IMR-90 (cell line): ENCODE data around the gene CADM4. TPM values are rescaled to one million over a fixed set of nuclear protein-coding genes. Genes with fewer than 3 reads are reported as not detected.

Source experiments
- ATAC-seq: fragments of 200-7000 bp; cut with Tn5 transposase; 2 replicates; pipeline ENCODE4 v1.9.1; 2020; ENCODE audit warnings: low read depth, mild to moderate bottlenecking, moderate library complexity
- BruUV-seq: library from RNA; stranded (reverse); fragments of 400-500 nt; replicated peaks from 2 replicates; lab custom pipeline; 2021; lab: Mats Ljungman, UMichigan
- CTCF ChIA-PET: fragments of 300-600 bp; formaldehyde crosslinking; extraction: SDS; loops from one replicate; lab custom pipeline; 2021; ENCODE audit warnings: antibody characterized with exemption; lab: Yijun Ruan, JAX
- POLR2A ChIA-PET: fragments of 300-600 bp; sonication (Branson Sonifier 250); formaldehyde crosslinking; loops from one replicate; lab custom pipeline; 2022; ENCODE audit warnings: antibody characterized with exemption; ENCODE audit not compliant: unreplicated experiment; lab: Charles Lee
- DNase-seq: peaks from one replicate; pipeline ENCODE4 v3.0.0; 2013
- H2AFZ ChIP-seq: replicated peaks from 2 replicates; pipeline ENCODE3; 2013; ENCODE audit warnings: low read length, mild to moderate bottlenecking; ENCODE audit not compliant: poor library complexity
- H2AK5ac ChIP-seq: 2 replicates; pipeline ENCODE4 v1.6.1; 2013; ENCODE audit warnings: low read depth, low read length, inconsistent platforms
- H2AK9ac ChIP-seq: replicated peaks from 2 replicates; pipeline ENCODE3; 2013; ENCODE audit warnings: mild to moderate bottlenecking, low read depth, low read length, moderate library complexity; ENCODE audit not compliant: poor library complexity
- H2BK120ac ChIP-seq: 2 replicates; pipeline ENCODE4 v1.6.1; 2013; ENCODE audit warnings: low read depth, low read length, inconsistent platforms
- H2BK15ac ChIP-seq: 3 replicates; pipeline ENCODE4 v1.6.1; 2013; ENCODE audit warnings: low read depth, low read length, inconsistent platforms
- H2BK20ac ChIP-seq: 2 replicates; pipeline ENCODE4 v1.6.1; 2013; ENCODE audit warnings: low read depth, mild to moderate bottlenecking, inconsistent platforms, low read length, moderate library complexity
- H2BK5ac ChIP-seq: 2 replicates; pipeline ENCODE4 v1.6.1; 2013; ENCODE audit warnings: mild to moderate bottlenecking, low read depth, low read length, inconsistent platforms; ENCODE audit not compliant: poor library complexity, severe bottlenecking
- H3K14ac ChIP-seq: replicated peaks from 2 replicates; pipeline ENCODE4 v1.6.1; 2013; ENCODE audit warnings: low read depth, low read length, inconsistent platforms
- H3K18ac ChIP-seq: 2 replicates; pipeline ENCODE4 v1.6.1; 2013; ENCODE audit warnings: low read depth, low read length, control low read depth
- H3K23ac ChIP-seq: 2 replicates; pipeline ENCODE4 v1.6.1; 2013; ENCODE audit warnings: low read depth, low read length, inconsistent platforms
- H3K27ac ChIP-seq: 2 replicates; pipeline ENCODE4 v1.5.1; 2013; ENCODE audit warnings: mild to moderate bottlenecking, control low read depth, low read length; ENCODE audit not compliant: insufficient read depth
- H3K27me3 ChIP-seq: 2 replicates; pipeline ENCODE4 v1.6.1; 2013; ENCODE audit warnings: low read length; ENCODE audit not compliant: control insufficient read depth, insufficient read depth
- H3K36me3 ChIP-seq: 2 replicates; pipeline ENCODE4 v1.6.1; 2013; ENCODE audit warnings: low read length, mixed read lengths; ENCODE audit not compliant: control insufficient read depth, insufficient read depth
- H3K4ac ChIP-seq: 2 replicates; pipeline ENCODE4 v1.6.1; 2013; ENCODE audit warnings: low read depth, low read length, inconsistent platforms
- H3K4me1 ChIP-seq: 2 replicates; pipeline ENCODE4 v1.6.1; 2013; ENCODE audit warnings: low read length, mixed read lengths; ENCODE audit not compliant: control insufficient read depth, insufficient read depth
- H3K4me2 ChIP-seq: 2 replicates; pipeline ENCODE4 v1.6.1; 2013; ENCODE audit warnings: low read depth, mild to moderate bottlenecking, control low read depth, low read length, moderate library complexity
- H3K4me3 ChIP-seq: 2 replicates; pipeline ENCODE4 v1.5.1; 2013; ENCODE audit warnings: low read depth, mild to moderate bottlenecking, control low read depth, low read length, moderate library complexity; ENCODE audit not compliant: insufficient read depth
- H3K56ac ChIP-seq: 2 replicates; pipeline ENCODE4 v1.6.1; 2013; ENCODE audit warnings: low read length, inconsistent platforms; ENCODE audit not compliant: insufficient read depth; ENCODE audit errors: extremely low read depth
- H3K79me1 ChIP-seq, 2 experiments: 2 replicates each; pipeline ENCODE4 v1.6.1; 2013; ENCODE audit warnings: low read length in 2 of 2, inconsistent platforms in 1 of 2, low read depth in 1 of 2
- H3K9ac ChIP-seq: 2 replicates; pipeline ENCODE4 v1.6.1; 2013; ENCODE audit warnings: low read depth, low read length, control low read depth
- H3K9me1 ChIP-seq: 2 replicates; pipeline ENCODE4 v1.6.1; 2013; ENCODE audit warnings: low read length, inconsistent platforms; ENCODE audit not compliant: insufficient read depth
- H3K9me3 ChIP-seq: 2 replicates; pipeline ENCODE4 v1.6.1; 2013; ENCODE audit warnings: low read length; ENCODE audit not compliant: control insufficient read depth, insufficient read depth
- H4K20me1 ChIP-seq: 2 replicates; pipeline ENCODE4 v1.6.1; 2013; ENCODE audit warnings: low read length, inconsistent platforms; ENCODE audit not compliant: insufficient read depth
- H4K5ac ChIP-seq: 2 replicates; pipeline ENCODE4 v1.6.1; 2013; ENCODE audit warnings: mild to moderate bottlenecking, low read depth, low read length, control low read depth
- H4K8ac ChIP-seq, 2 experiments: 2 replicates each; pipeline ENCODE4 v1.6.1; 2013; ENCODE audit warnings: low read depth in 2 of 2, low read length in 2 of 2, control low read depth in 1 of 2, inconsistent platforms in 1 of 2
- H4K91ac ChIP-seq: 2 replicates; pipeline ENCODE4 v1.6.1; 2013; ENCODE audit warnings: low read depth, low read length, inconsistent platforms; ENCODE audit not compliant: insufficient read depth
- BHLHE40 ChIP-seq: fragments of 150-350 bp; IDR thresholded peaks from 2 replicates; pipeline ENCODE4 v1.6.1; 2016; ENCODE audit warnings: mild to moderate bottlenecking, low read depth, low read length
- CEBPB ChIP-seq: IDR thresholded peaks from 2 replicates; pipeline ENCODE4 v1.6.1; 2012; ENCODE audit warnings: low read depth, low read length, improper control_type of control experiment
- CHD1 ChIP-seq: IDR thresholded peaks from 2 replicates; pipeline ENCODE4 v1.6.1; 2012; ENCODE audit warnings: low read depth, low read length, improper control_type of control experiment
- FOS ChIP-seq: fragments of 150-350 bp; IDR thresholded peaks from 2 replicates; pipeline ENCODE4 v1.6.1; 2016; ENCODE audit warnings: low read depth, low read length
- MAFK ChIP-seq: IDR thresholded peaks from 2 replicates; pipeline ENCODE4 v1.6.1; 2012; ENCODE audit warnings: low read depth, low read length, improper control_type of control experiment
- MAZ ChIP-seq: IDR thresholded peaks from 2 replicates; pipeline ENCODE4 v1.6.1; 2012; ENCODE audit warnings: low read depth, mild to moderate bottlenecking, low read length, improper control_type of control experiment, moderate library complexity, borderline replicate concordance
- MXI1 ChIP-seq: IDR thresholded peaks from 2 replicates; pipeline ENCODE4 v1.6.1; 2012; ENCODE audit warnings: low read depth, mild to moderate bottlenecking, low read length, moderate library complexity, borderline replicate concordance
- NFE2L2 ChIP-seq: fragments of 150-350 bp; IDR thresholded peaks from 2 replicates; pipeline ENCODE4 v1.6.1; 2016; ENCODE audit warnings: low read depth, mild to moderate bottlenecking, low read length
- POLR2A ChIP-seq: IDR thresholded peaks from 2 replicates; pipeline ENCODE4 v1.6.1; 2012; ENCODE audit warnings: mild to moderate bottlenecking, low read depth, low read length
- RAD21 ChIP-seq: IDR thresholded peaks from 2 replicates; pipeline ENCODE4 v1.6.1; 2012; ENCODE audit warnings: low read length, improper control_type of control experiment
- RCOR1 ChIP-seq: IDR thresholded peaks from 2 replicates; pipeline ENCODE4 v1.6.1; 2012; ENCODE audit warnings: mild to moderate bottlenecking, low read length, improper control_type of control experiment; ENCODE audit not compliant: insufficient replicate concordance
- RFX5 ChIP-seq: IDR thresholded peaks from 2 replicates; pipeline ENCODE4 v1.8.0; 2012; ENCODE audit warnings: low read depth, mild to moderate bottlenecking, low read length, moderate library complexity
- SMC3 ChIP-seq: fragments of 150-350 bp; IDR thresholded peaks from 2 replicates; pipeline ENCODE4 v1.6.1; 2016; ENCODE audit warnings: low read depth, mild to moderate bottlenecking, antibody characterized with exemption, low read length, moderate library complexity
- USF2 ChIP-seq: fragments of 150-350 bp; IDR thresholded peaks from 2 replicates; pipeline ENCODE4 v1.6.1; 2017; ENCODE audit warnings: mild to moderate bottlenecking, antibody characterized with exemption, low read length, low read depth
- WGBS, 2 experiments: methylation state at CpG; one replicate each; pipeline versions ENCODE4 v1.1.5 to v1.1.7; 2013; ENCODE audit warnings: missing lambda C conversion rate in 2 of 2; ENCODE audit not compliant: insufficient read length in 1 of 2; ENCODE audit errors: extremely low coverage in 2 of 2; 5-methylcytosine and 5-hydroxymethylcytosine counted together
- dilution Hi-C: fragments of 300-500 bp; cut with HindIII; formaldehyde crosslinking; loops from one replicate; pipeline ENCODE4 v1.14.3; 2018; ENCODE audit warnings: low sequenced_read_pairs; ENCODE audit not compliant: unreplicated experiment
- in situ Hi-C: fragments of 300-500 bp; cut with MboI; formaldehyde crosslinking; loops from 3 replicates; pipeline ENCODE4 v1.14.3; 2019; ENCODE audit warnings: low sequenced_read_pairs, inconsistent platforms, mixed read lengths
- intact Hi-C: fragments of 100-400 bp; cut with micrococcal nuclease; formaldehyde crosslinking; loops from 2 replicates; pipeline ENCODE4 v1.10.0; 2022
- polyA plus RNA-seq, 3 experiments: library from polyadenylated mRNA; depleted of rRNA; stranded (reverse); fragments of >200 nt; gene quantifications; 2 replicates each; pipeline ENCODE4 v1.2.3, GENCODE V29; 2012; ENCODE audit warnings: low replicate concordance in 1 of 3
- total RNA-seq: library from RNA; depleted of rRNA; stranded (reverse); fragments of >200 nt; gene quantifications from 2 replicates; pipeline ENCODE4 v1.2.3, GENCODE V29; 2012
- TF ChIP-seq, protein P1 (sequence below): fragments of 150-350 bp; IDR thresholded peaks from 2 replicates; pipeline ENCODE4 v1.6.1; 2016; ENCODE audit warnings: low read depth, mild to moderate bottlenecking, low read length, moderate library complexity, borderline replicate concordance
- TF ChIP-seq, protein P2 (sequence below): conservative IDR thresholded peaks from 2 replicates; pipeline ENCODE4 v1.5.1; 2012; ENCODE audit warnings: mild to moderate bottlenecking, low read depth, low read length, improper control_type of control experiment

CADM4 gene
- total and polyA plus RNA-seq, 2 of the 4 experiments (the other 2 are of a cell fraction) = 2.0 to 4.9 TPM

GRCh38 chr19:43681821-43682220 is 42.2 kb upstream of the CADM4 start:
- Histone ChIP-seq H3K23ac (no peak overlapping the region), H2AK5ac (no peak overlapping the region), H3K27ac (no peak overlapping the region), H2BK15ac (no peak overlapping the region), H4K5ac (no peak overlapping the region), H2BK5ac (no peak overlapping the region), H4K20me1 (no peaks in the 10 kb centered on the region), H3K9me1 (no peaks in the 10 kb centered on the region), H3K4me3 (no peak overlapping the region), H3K4ac (no peak overlapping the region), H2BK120ac (no peak overlapping the region), H4K8ac (no peak overlapping the region), H4K91ac (no peak overlapping the region), H3K18ac (no peak overlapping the region), H3K56ac (no peak overlapping the region), H3K36me3 (no peaks in the 10 kb centered on the region), H2AK9ac (no peak overlapping the region), H3K4me1 (no peaks in the 10 kb centered on the region), H3K4me2 (no peak overlapping the region), H3K79me1 (no peaks in the 10 kb centered on the region), H3K14ac (no peak overlapping the region), H3K9me3 (no peaks in the 10 kb centered on the region), H3K9ac (no peak overlapping the region), H2AFZ (no peak overlapping the region), H2BK20ac (no peak overlapping the region), H3K27me3 (no peaks in the 10 kb centered on the region)
- CTCF ChIA-PET = no interaction called here
- POLR2A ChIA-PET = no interaction called here
- TF ChIP-seq NFE2L2 (no peak), USF2 (no peak), RAD21 (no peak), RFX5 (no peak), MAZ (no peak), RCOR1 (no peak), MXI1 (no peak), MAFK (no peak), CEBPB (no peak), CHD1 (no peak), FOS (no peak), SMC3 (no peak), POLR2A (no peak), BHLHE40 (no peak)
- TF ChIP-seq, protein P1, sequence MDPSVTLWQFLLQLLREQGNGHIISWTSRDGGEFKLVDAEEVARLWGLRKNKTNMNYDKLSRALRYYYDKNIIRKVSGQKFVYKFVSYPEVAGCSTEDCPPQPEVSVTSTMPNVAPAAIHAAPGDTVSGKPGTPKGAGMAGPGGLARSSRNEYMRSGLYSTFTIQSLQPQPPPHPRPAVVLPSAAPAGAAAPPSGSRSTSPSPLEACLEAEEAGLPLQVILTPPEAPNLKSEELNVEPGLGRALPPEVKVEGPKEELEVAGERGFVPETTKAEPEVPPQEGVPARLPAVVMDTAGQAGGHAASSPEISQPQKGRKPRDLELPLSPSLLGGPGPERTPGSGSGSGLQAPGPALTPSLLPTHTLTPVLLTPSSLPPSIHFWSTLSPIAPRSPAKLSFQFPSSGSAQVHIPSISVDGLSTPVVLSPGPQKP = no peak
- TF ChIP-seq, protein P2, sequence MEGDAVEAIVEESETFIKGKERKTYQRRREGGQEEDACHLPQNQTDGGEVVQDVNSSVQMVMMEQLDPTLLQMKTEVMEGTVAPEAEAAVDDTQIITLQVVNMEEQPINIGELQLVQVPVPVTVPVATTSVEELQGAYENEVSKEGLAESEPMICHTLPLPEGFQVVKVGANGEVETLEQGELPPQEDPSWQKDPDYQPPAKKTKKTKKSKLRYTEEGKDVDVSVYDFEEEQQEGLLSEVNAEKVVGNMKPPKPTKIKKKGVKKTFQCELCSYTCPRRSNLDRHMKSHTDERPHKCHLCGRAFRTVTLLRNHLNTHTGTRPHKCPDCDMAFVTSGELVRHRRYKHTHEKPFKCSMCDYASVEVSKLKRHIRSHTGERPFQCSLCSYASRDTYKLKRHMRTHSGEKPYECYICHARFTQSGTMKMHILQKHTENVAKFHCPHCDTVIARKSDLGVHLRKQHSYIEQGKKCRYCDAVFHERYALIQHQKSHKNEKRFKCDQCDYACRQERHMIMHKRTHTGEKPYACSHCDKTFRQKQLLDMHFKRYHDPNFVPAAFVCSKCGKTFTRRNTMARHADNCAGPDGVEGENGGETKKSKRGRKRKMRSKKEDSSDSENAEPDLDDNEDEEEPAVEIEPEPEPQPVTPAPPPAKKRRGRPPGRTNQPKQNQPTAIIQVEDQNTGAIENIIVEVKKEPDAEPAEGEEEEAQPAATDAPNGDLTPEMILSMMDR = no peak
- no TSS peak for BruUV-seq
- dilution Hi-C loops (no loop called here), intact Hi-C loops (no loop called here), in situ Hi-C loops (no loop called here)
- DNase-seq (no peak), ATAC-seq (no peak)
- WGBS, 2 experiments = 100% methylated on average over 2 of the region's 5 CpGs; no CpG with 5 or more reads in 1 of the 2 experiments
